CD8-positive, alpha-beta memory T cell (primary cell): ENCODE measurements around the gene ODF2L. TPM values are rescaled to one million over a fixed set of nuclear protein-coding genes. Genes with fewer than 3 reads are reported as not detected.

Source experiments
- CTCF ChIA-PET: fragments of 350-600 bp; sonication (Branson Sonifier 250); formaldehyde crosslinking; loops from one replicate; lab custom pipeline; 2021; ENCODE audit warnings: antibody characterized with exemption; lab: Charles Lee
- POLR2A ChIA-PET: fragments of 350-600 bp; sonication (Branson Sonifier 250); formaldehyde crosslinking; loops from one replicate; lab custom pipeline; 2021; ENCODE audit warnings: antibody characterized with exemption; lab: Charles Lee
- DNase-seq, 5 donors: peaks; one replicate each; pipeline versions ENCODE4 v3.0.0 to v3.0.0-alpha.2; 2020 to 2022; ENCODE audit warnings: mixed read lengths in 1 of 5
- H3K27ac ChIP-seq: one replicate; pipeline ENCODE4 v1.7.0; 2013; ENCODE audit warnings: low read depth, mild to moderate bottlenecking, low read length, moderate library complexity
- H3K27me3 ChIP-seq: 2 replicates; pipeline ENCODE4 v1.7.0; 2013; ENCODE audit warnings: low read length, mild to moderate bottlenecking; ENCODE audit not compliant: insufficient read depth, poor library complexity, severe bottlenecking
- H3K36me3 ChIP-seq: 2 replicates; pipeline ENCODE4 v1.7.0; 2013; ENCODE audit warnings: mild to moderate bottlenecking, low read length, moderate library complexity; ENCODE audit not compliant: insufficient read depth
- H3K4me1 ChIP-seq: 2 replicates; pipeline ENCODE4 v1.7.0; 2013; ENCODE audit warnings: mild to moderate bottlenecking, low read length, moderate library complexity; ENCODE audit not compliant: insufficient read depth
- H3K4me3 ChIP-seq: 2 replicates; pipeline ENCODE4 v1.7.0; 2013; ENCODE audit warnings: mild to moderate bottlenecking, low read length
- H3K9me3 ChIP-seq: 2 replicates; pipeline ENCODE4 v1.7.0; 2013; ENCODE audit warnings: mild to moderate bottlenecking, low read length
- H3K27ac Mint-ChIP-seq, 8 donors: one replicate each; pipeline ENCODE4 v1.8.0; 2020 to 2021; ENCODE audit warnings: mixed read lengths in 8 of 8, mild to moderate bottlenecking in 6 of 8, inconsistent platforms in 3 of 8, moderate library complexity in 3 of 8
- H3K27me3 Mint-ChIP-seq, 2 donors: one replicate each; pipeline ENCODE4 v1.8.0; 2020 to 2021; ENCODE audit warnings: mixed read lengths in 2 of 2, mild to moderate bottlenecking in 1 of 2, moderate library complexity in 1 of 2
- H3K36me3 Mint-ChIP-seq, 3 donors: one replicate each; pipeline ENCODE4 v1.8.0; 2020 to 2021; ENCODE audit warnings: mixed read lengths in 3 of 3, inconsistent platforms in 1 of 3, mild to moderate bottlenecking in 1 of 3
- H3K4me1 Mint-ChIP-seq, 3 donors: one replicate each; pipeline ENCODE4 v1.8.0; 2020 to 2021; ENCODE audit warnings: mixed read lengths in 3 of 3, inconsistent platforms in 1 of 3, mild to moderate bottlenecking in 1 of 3
- H3K4me3 Mint-ChIP-seq, 7 donors: one replicate each; pipeline ENCODE4 v1.8.0; 2020 to 2021; ENCODE audit warnings: mixed read lengths in 7 of 7, mild to moderate bottlenecking in 6 of 7, moderate library complexity in 4 of 7, inconsistent platforms in 2 of 7
- H3K9me3 Mint-ChIP-seq, 5 donors: one replicate each; pipeline ENCODE4 v1.8.0; 2020 to 2022; ENCODE audit warnings: mixed read lengths in 5 of 5, mild to moderate bottlenecking in 3 of 5, moderate library complexity in 2 of 5, inconsistent platforms in 1 of 5
- polyA plus RNA-seq: library from polyadenylated mRNA; unstranded; fragments of 300-500 nt; fragmentation: Illumina TruSeq; gene quantifications from one replicate; pipeline ENCODE4 v1.2.3, GENCODE V29; 2021
- total RNA-seq, 2 experiments: library from RNA; stranded (reverse); gene quantifications; one replicate each; pipeline ENCODE4 v1.2.3, GENCODE V29; 2021

The ODF2L gene
- total and polyA plus RNA-seq, 3 experiments from 2014 or later: 27.6 to 52.9 (median 30.1) TPM

DNA sequence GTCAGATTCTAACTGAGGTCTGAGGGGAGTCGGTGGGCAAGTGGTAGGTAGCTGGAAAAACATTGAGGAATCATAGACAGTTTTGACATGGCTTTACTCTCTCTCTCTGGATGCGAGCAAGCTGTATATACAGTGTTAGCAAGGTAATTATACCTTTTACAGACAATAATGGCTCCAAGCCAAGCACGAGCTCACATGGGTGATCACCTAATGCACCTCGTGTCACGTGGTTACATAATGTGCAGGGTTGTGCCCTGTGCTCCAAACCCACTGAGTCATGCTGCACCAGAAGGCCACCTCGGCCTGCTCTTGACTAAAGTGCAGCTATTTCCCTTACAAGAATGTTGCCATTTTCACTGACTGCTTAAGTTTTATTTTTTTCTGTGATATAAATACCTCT is 20.2 kb upstream of the ODF2L start:
- Mint-ChIP-seq H3K9me3 (no peaks in the 10 kb centered on the region), H3K27ac (no peak overlapping the region), H3K4me1 (peaks cover 3 to 7% (median 6%) of the 10 kb centered on the region in 3 donors), H3K27me3 (peaks cover 0 to 4% of the 10 kb centered on the region in 2 donors), H3K36me3 (no peaks in the 10 kb centered on the region), H3K4me3 (no peak overlapping the region)
- Histone ChIP-seq H3K27ac (no peak overlapping the region), H3K27me3 (no peaks in the 10 kb centered on the region), H3K36me3 (no peaks in the 10 kb centered on the region), H3K9me3 (no peaks in the 10 kb centered on the region), H3K4me1 (no peaks in the 10 kb centered on the region), H3K4me3 (no peak overlapping the region)
- ChIA-PET CTCF (interaction anchor here (0.8 to 1.6 kb wide), 3 partner anchors 10 to 86 kb away, joined by 3 to 4 read pairs (median 4); no protein-coding TSS in a partner anchor), POLR2A (interaction anchor here (0.7 kb wide), 1 partner anchor 287 kb away, joined by 5 read pairs; no protein-coding TSS in a partner anchor)
- DNase-seq: no peak

DNA sequence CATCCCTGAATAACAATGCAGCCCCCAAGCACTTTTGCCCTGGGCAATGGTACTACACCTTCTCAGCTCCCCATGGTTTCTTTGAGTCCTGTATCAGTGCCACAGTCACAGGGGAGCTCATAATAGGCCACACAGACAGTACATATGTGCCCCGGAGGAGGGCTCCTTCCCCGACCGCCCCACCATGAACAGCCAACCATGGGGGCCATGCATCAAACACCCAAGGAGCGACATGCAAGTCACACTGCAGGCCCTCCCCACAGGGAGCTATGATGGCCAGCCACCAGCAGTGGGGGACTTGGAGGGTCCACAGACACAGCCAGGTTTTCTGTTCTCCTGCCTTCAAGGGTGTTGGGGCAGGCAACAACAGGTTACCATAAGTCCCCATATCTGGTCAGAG is 14.8 kb upstream of the ODF2L start:
- Mint-ChIP-seq H3K36me3 (no peaks in the 10 kb centered on the region), H3K27me3 (no peaks in the 10 kb centered on the region), H3K4me3 (no peak overlapping the region), H3K27ac (no peak overlapping the region), H3K4me1 (no peaks in the 10 kb centered on the region), H3K9me3 (no peaks in the 10 kb centered on the region)
- Histone ChIP-seq H3K4me1 (no peaks in the 10 kb centered on the region), H3K36me3 (no peaks in the 10 kb centered on the region), H3K4me3 (no peak overlapping the region), H3K27ac (no peak overlapping the region), H3K27me3 (no peaks in the 10 kb centered on the region), H3K9me3 (no peaks in the 10 kb centered on the region)
- DNase-seq: no peak
- ChIA-PET CTCF (interaction anchor here (0.7 kb wide), 1 partner anchor 91 kb away, joined by 3 read pairs; no protein-coding TSS in a partner anchor), POLR2A (no interaction called here)

DNA sequence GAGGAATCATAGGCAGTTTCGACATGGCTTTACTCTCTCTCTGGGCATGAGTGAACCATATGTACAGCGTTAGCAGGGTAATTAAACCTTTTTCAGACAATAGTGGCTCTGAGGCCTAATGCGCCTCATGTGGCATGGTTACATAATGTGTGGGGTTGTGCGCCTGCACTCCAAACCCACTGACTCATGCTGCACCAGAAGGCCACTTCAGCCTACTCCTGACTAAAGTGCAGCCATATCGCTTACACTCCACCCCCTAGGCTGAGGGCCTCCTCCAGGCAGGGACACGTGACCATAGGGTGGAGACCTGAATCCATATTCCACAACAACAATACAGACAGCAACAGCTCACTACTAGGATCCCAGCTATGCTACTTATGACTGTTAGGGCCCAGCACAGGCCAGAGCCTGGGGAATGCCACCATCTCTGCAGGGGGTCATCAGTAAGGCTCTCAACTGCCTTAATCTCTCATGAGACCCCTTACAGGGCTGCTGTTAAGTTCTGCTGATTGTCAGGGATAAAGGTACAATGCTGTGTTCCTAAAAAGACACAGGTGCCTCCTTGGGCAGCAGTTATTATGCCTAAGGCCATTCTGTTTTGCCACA is 13.4 kb upstream of the ODF2L start:
- Mint-ChIP-seq H3K27me3 (no peaks in the 10 kb centered on the region), H3K4me3 (no peak overlapping the region), H3K27ac (no peak overlapping the region), H3K36me3 (no peaks in the 10 kb centered on the region), H3K9me3 (no peaks in the 10 kb centered on the region), H3K4me1 (no peaks in the 10 kb centered on the region)
- Histone ChIP-seq H3K27me3 (no peaks in the 10 kb centered on the region), H3K36me3 (no peaks in the 10 kb centered on the region), H3K4me1 (no peaks in the 10 kb centered on the region), H3K27ac (no peak overlapping the region), H3K9me3 (no peaks in the 10 kb centered on the region), H3K4me3 (no peak overlapping the region)
- no peak for DNase-seq
- POLR2A ChIA-PET: no interaction called here
- CTCF ChIA-PET: no interaction called here

DNA sequence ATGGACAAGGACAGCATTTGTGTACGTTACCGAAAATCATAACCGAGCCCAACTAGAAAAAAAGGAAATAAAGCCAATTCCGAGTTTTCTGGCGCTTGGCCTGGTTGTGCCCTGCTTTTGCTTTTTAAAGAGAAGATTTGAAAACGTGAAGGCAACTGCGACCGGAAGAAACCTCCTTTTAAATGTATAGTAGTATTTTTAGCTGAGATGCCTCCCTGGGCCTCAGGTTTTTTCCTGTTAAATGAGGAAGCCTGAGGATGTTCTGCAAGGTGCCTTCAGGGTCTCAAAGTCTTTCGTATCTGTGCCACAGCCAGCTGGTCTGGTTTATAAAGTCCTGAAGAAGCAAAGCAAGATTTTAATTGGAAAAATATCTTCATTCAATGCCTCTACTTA is 371 bp upstream of the ODF2L start:
- Histone ChIP-seq H3K36me3 (no peaks in the 10 kb centered on the region), H3K27me3 (no peaks in the 10 kb centered on the region), H3K9me3 (no peaks in the 10 kb centered on the region), H3K27ac (peak overlapping the region; percentile 81), H3K4me1 (peaks cover 21% of the 10 kb centered on the region), H3K4me3 (peak overlapping the region; percentile 79)
- CTCF ChIA-PET: interaction anchor here (0.6 to 2.1 kb wide), 8 partner anchors 9 to 518 kb away, joined by 3 to 10 read pairs (median 3); partner anchors contain the start of genes HS2ST1 and SH3GLB1
- Mint-ChIP-seq H3K27me3 (no peaks in the 10 kb centered on the region), H3K4me3 (peak overlapping the region; percentile 95 to 100 (median 98)), H3K36me3 (peaks cover 4 to 20% (median 5%) of the 10 kb centered on the region in 3 donors), H3K4me1 (peaks cover 50 to 62% (median 53%) of the 10 kb centered on the region in 3 donors), H3K9me3 (no peaks in the 10 kb centered on the region), H3K27ac (peak overlapping the region; percentile 85 to 99 (median 98))
- POLR2A ChIA-PET: interaction anchor here (0.7 to 1.5 kb wide), 6 partner anchors 9 to 320 kb away, joined by 3 to 15 read pairs (median 3); partner anchors contain the start of gene SH3GLB1
- no peak for DNase-seq

DNA sequence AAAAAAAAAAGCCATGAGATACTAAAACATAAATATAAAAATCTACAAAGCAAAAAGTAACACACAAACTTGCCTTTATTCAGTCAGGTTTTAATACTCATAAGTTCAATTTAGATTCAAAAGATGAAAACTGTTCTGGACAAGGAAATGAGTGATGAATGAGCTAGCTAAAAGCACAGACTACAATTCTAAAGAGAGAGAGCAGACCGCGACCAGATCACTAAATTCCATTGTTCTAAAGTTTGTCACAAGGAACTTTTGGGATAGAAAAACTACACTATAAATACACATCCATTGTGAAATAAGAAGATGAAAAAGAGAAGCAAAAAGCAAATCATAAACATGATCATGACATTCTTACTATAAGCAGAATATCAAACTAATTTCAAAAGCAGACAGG is 1.7 kb downstream of the ODF2L start:
- no peaks in the 10 kb centered on the region for H3K36me3 ChIP-seq
- ChIA-PET POLR2A (no interaction called here), CTCF (no interaction called here)
- H3K27ac Mint-ChIP-seq: peak overlapping the region; percentile 8 to 99 (median 84)
- peaks cover 29% of the 10 kb centered on the region for H3K4me1 ChIP-seq
- H3K9me3 Mint-ChIP-seq: peaks cover 0 to 2% (median 0%) of the 10 kb centered on the region in 5 donors
- no peaks in the 10 kb centered on the region for H3K9me3 ChIP-seq
- DNase-seq: no peak
- no peak overlapping the region for H3K27ac ChIP-seq
- peaks cover 69 to 83% (median 74%) of the 10 kb centered on the region in 3 donors for H3K4me1 Mint-ChIP-seq
- no peaks in the 10 kb centered on the region for H3K27me3 Mint-ChIP-seq
- H3K36me3 Mint-ChIP-seq: peaks cover 5 to 24% (median 11%) of the 10 kb centered on the region in 3 donors
- no peak overlapping the region for H3K4me3 ChIP-seq
- peak overlapping the region; percentile 19 to 99 (median 97) for H3K4me3 Mint-ChIP-seq
- H3K27me3 ChIP-seq: no peaks in the 10 kb centered on the region

DNA sequence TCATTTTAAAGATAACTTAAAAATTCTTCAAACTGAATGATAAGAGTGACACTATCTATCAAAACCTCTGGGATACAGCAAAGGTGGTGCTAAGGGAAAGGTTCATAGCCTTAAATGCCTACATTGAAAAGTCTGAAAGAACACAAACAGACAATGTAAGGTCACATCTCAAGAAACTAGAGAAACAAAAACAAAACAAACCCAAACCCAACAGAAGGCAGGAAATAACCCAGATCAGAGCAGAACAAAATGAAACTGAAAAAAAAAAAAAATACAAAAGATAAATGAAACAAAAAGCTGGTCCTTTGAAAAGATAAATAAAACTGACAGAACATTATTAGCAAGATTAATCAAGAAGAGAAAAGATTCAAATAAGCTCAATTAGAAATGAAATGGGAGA is 6.8 kb downstream of the ODF2L start:
- Histone ChIP-seq H3K4me1 (peaks cover 24% of the 10 kb centered on the region), H3K27ac (no peak overlapping the region), H3K4me3 (peak overlapping the region; percentile 30), H3K36me3 (no peaks in the 10 kb centered on the region), H3K27me3 (no peaks in the 10 kb centered on the region), H3K9me3 (no peaks in the 10 kb centered on the region)
- Mint-ChIP-seq H3K27me3 (no peaks in the 10 kb centered on the region), H3K9me3 (peaks cover 0 to 2% (median 0%) of the 10 kb centered on the region in 5 donors), H3K27ac (peak overlapping the region; percentile 85 to 99 (median 93)), H3K4me1 (peaks cover 57 to 77% (median 70%) of the 10 kb centered on the region in 3 donors), H3K36me3 (peaks cover 5 to 12% (median 11%) of the 10 kb centered on the region in 3 donors), H3K4me3 (peak overlapping the region; percentile 70 to 87 (median 81))
- DNase-seq: peak in 2 of 5 donors; percentile 25 to 37
- ChIA-PET POLR2A (interaction anchor here (0.6 to 1.0 kb wide), 2 partner anchors 8 to 315 kb away, joined by 3 to 4 read pairs; partner anchors contain the start of gene SH3GLB1), CTCF (interaction anchor here (1.0 to 2.0 kb wide), 4 partner anchors 9 to 447 kb away, joined by 3 to 5 read pairs (median 4); no protein-coding TSS in a partner anchor)

DNA sequence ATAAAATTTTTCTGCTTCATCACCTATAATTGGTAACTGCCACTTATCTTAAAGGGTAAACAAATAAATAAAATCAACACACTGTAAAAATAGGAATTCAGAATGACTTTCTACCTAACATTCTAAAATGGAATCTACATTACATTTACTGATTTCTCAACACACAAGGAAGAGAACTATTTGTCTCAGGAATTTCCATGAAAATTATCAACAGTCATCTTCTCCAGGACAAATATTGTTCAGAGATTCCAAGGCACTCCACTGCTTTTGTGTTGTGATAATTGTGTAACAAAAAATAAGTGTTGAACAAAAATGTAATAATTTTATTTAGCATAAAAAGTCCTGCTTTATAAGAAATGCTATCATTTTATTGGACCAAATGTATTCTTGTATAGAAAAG is 7.3 kb downstream of the ODF2L start:
- POLR2A ChIA-PET: interaction anchor here (1.0 kb wide), 1 partner anchor 315 kb away, joined by 4 read pairs; the partner anchor contains the start of gene SH3GLB1
- Histone ChIP-seq H3K9me3 (no peaks in the 10 kb centered on the region), H3K4me1 (peaks cover 24% of the 10 kb centered on the region), H3K27ac (no peak overlapping the region), H3K4me3 (peak overlapping the region; percentile 30), H3K36me3 (no peaks in the 10 kb centered on the region), H3K27me3 (no peaks in the 10 kb centered on the region)
- peaks cover 5 to 12% (median 11%) of the 10 kb centered on the region in 3 donors for H3K36me3 Mint-ChIP-seq
- CTCF ChIA-PET: interaction anchor here (1.0 to 1.3 kb wide), 3 partner anchors 9 to 116 kb away, joined by 3 to 5 read pairs (median 3); no protein-coding TSS in a partner anchor
- peak overlapping the region; percentile 85 to 99 (median 93) for H3K27ac Mint-ChIP-seq
- DNase-seq: no peak
- peak overlapping the region in 5 of 7 donors; percentile 34 to 87 (median 79) for H3K4me3 Mint-ChIP-seq
- peaks cover 55 to 74% (median 67%) of the 10 kb centered on the region in 3 donors for H3K4me1 Mint-ChIP-seq
- peaks cover 0 to 2% (median 0%) of the 10 kb centered on the region in 5 donors for H3K9me3 Mint-ChIP-seq
- H3K27me3 Mint-ChIP-seq: no peaks in the 10 kb centered on the region
